Measurements from ENCODE around the gene ANKRD29. TPM values are rescaled to one million over a fixed set of nuclear protein-coding genes. Genes with fewer than 3 reads are reported as not detected.

The ANKRD29 gene
- total and polyA plus RNA-seq, 8 donors, result 23.1 to 75.5 (median 46.1) TPM

- Histone ChIP-seq H3K27ac (no peak overlapping the region), H3K9me3 (no peaks in the 10 kb centered on the region), H3K36me3 (no peaks in the 10 kb centered on the region), H3K27me3 (no peaks in the 10 kb centered on the region), H3K4me3 (no peak overlapping the region), H3K4me1 (no peaks in the 10 kb centered on the region)
- DNase-seq (peak in 1 of 4 donors; percentile 37), ATAC-seq (peak; percentile 78)
- TF ChIP-seq CTCF (IDR thresholded peaks at IDR 0.05), result no peak
- intact Hi-C loops (cut with DNase I), result loop anchor here in 1 of 2 donors (10.0 kb wide), 1 partner anchor 512 kb away; no protein-coding TSS in a partner anchor
These were observed 50.1 kb downstream of the ANKRD29 start for GRCh38 chr18:23612434-23613090.

GRCh38 chr18:23609390-23610023 lies 53.2 kb downstream of the ANKRD29 start:
- ATAC-seq (no peak), DNase-seq (no peak)
- Histone ChIP-seq H3K27ac (no peak overlapping the region), H3K36me3 (no peaks in the 10 kb centered on the region), H3K4me1 (no peaks in the 10 kb centered on the region), H3K9me3 (no peaks in the 10 kb centered on the region), H3K4me3 (no peak overlapping the region), H3K27me3 (no peaks in the 10 kb centered on the region)
- no peak for TF ChIP-seq CTCF (IDR thresholded peaks at IDR 0.05)
- intact Hi-C loops (cut with DNase I), result loop anchor here in 1 of 2 donors (10.0 kb wide), 1 partner anchor 515 kb away; no protein-coding TSS in a partner anchor

GRCh38 chr18:23608211-23608610 lies 54.5 kb downstream of the ANKRD29 start:
- no peaks in the 10 kb centered on the region for H3K27me3 ChIP-seq
- H3K9me3 ChIP-seq, result no peaks in the 10 kb centered on the region
- no peak for TF ChIP-seq CTCF (IDR thresholded peaks at IDR 0.05)
- no peaks in the 10 kb centered on the region for H3K36me3 ChIP-seq
- H3K4me3 ChIP-seq, result no peak overlapping the region
- intact Hi-C loops (cut with DNase I), result no loop called here
- no peak overlapping the region for H3K27ac ChIP-seq
- no peak for ATAC-seq
- H3K4me1 ChIP-seq, result no peaks in the 10 kb centered on the region
- DNase-seq, result no peak

- Histone ChIP-seq H3K27me3 (no peaks in the 10 kb centered on the region), H3K4me1 (no peaks in the 10 kb centered on the region), H3K36me3 (no peaks in the 10 kb centered on the region), H3K4me3 (no peak overlapping the region), H3K9me3 (no peaks in the 10 kb centered on the region), H3K27ac (no peak overlapping the region)
- DNase-seq (no peak), ATAC-seq (no peak)
- TF ChIP-seq CTCF (IDR thresholded peaks at IDR 0.05), result no peak
- intact Hi-C loops (cut with DNase I), result no loop called here
These were observed 56.8 kb downstream of the ANKRD29 start for GRCh38 chr18:23605941-23606340.

- no peak for TF ChIP-seq CTCF (IDR thresholded peaks at IDR 0.05)
- no peaks in the 10 kb centered on the region for H3K4me1 ChIP-seq
- H3K27me3 ChIP-seq, result no peaks in the 10 kb centered on the region
- no peak for ATAC-seq
- no peak overlapping the region for H3K27ac ChIP-seq
- H3K36me3 ChIP-seq, result no peaks in the 10 kb centered on the region
- no peak overlapping the region for H3K4me3 ChIP-seq
- DNase-seq, result no peak
- intact Hi-C loops (cut with DNase I), result no loop called here
- no peaks in the 10 kb centered on the region for H3K9me3 ChIP-seq
These were observed 62.9 kb downstream of the ANKRD29 start for GRCh38 chr18:23599809-23600208.

Data from left lung (tissue), 10 donors.